Endodermal cell (in vitro differentiated cells): ENCODE results near the gene PDE6A. TPM values are rescaled to one million over a fixed set of nuclear protein-coding genes. Genes with fewer than 3 reads are reported as not detected.

Experiments
- DNase-seq: peaks from one replicate; pipeline ENCODE4 v3.0.0-alpha.2; 2017
- H3K27ac ChIP-seq: 2 replicates; pipeline ENCODE4 v1.5.1; 2013; ENCODE audit warnings: mild to moderate bottlenecking, low read depth, low read length, moderate library complexity
- H3K27me3 ChIP-seq: 2 replicates; pipeline ENCODE4 v1.6.1; 2013; ENCODE audit warnings: mild to moderate bottlenecking, low read length, moderate library complexity; ENCODE audit not compliant: insufficient read depth, control insufficient read depth, poor library complexity, severe bottlenecking
- H3K36me3 ChIP-seq: 2 replicates; pipeline ENCODE4 v1.7.0; 2013; ENCODE audit warnings: mild to moderate bottlenecking, low read length, moderate library complexity; ENCODE audit not compliant: control insufficient read depth, insufficient read depth
- H3K4me1 ChIP-seq: one replicate; pipeline ENCODE4 v1.7.0; 2013; ENCODE audit warnings: low read length; ENCODE audit not compliant: control insufficient read depth, insufficient read depth
- H3K4me3 ChIP-seq: 2 replicates; pipeline ENCODE4 v1.5.1; 2013; ENCODE audit warnings: mild to moderate bottlenecking, low read length, moderate library complexity
- H3K9ac ChIP-seq: 2 replicates; pipeline ENCODE4 v1.6.1; 2013; ENCODE audit warnings: mild to moderate bottlenecking, low read length, moderate library complexity; ENCODE audit not compliant: poor library complexity, severe bottlenecking; ENCODE audit errors: extremely low read depth
- H3K9me3 ChIP-seq: 2 replicates; pipeline ENCODE4 v1.6.1; 2013; ENCODE audit warnings: mild to moderate bottlenecking, low read length, moderate library complexity; ENCODE audit not compliant: control insufficient read depth
- H3K27ac Mint-ChIP-seq: 2 replicates; pipeline ENCODE4 v1.8.0; 2020; ENCODE audit warnings: mixed read lengths
- H3K27me3 Mint-ChIP-seq: 2 replicates; pipeline ENCODE4 v1.8.0; 2021; ENCODE audit warnings: mild to moderate bottlenecking, mixed read lengths; ENCODE audit not compliant: insufficient read depth
- H3K36me3 Mint-ChIP-seq: 2 replicates; pipeline ENCODE4 v1.8.0; 2020; ENCODE audit warnings: low read depth, mixed read lengths
- H3K4me1 Mint-ChIP-seq: 2 replicates; pipeline ENCODE4 v1.8.0; 2020; ENCODE audit warnings: mixed read lengths
- H3K4me3 Mint-ChIP-seq: 2 replicates; pipeline ENCODE4 v1.8.0; 2020; ENCODE audit warnings: mild to moderate bottlenecking, moderate library complexity, mixed read lengths
- H3K9me3 Mint-ChIP-seq: 2 replicates; pipeline ENCODE4 v1.8.0; 2020; ENCODE audit warnings: mild to moderate bottlenecking, mixed read lengths
- WGBS, 2 experiments: methylation state at CpG; one replicate each; pipeline versions ENCODE4 v1.1.5 to v1.1.7; 2013; ENCODE audit warnings: missing lambda C conversion rate in 2 of 2, mixed read lengths in 1 of 2; ENCODE audit not compliant: insufficient coverage in 1 of 2, insufficient read length in 1 of 2; 5-methylcytosine and 5-hydroxymethylcytosine counted together
- total RNA-seq, 2 donors: library from RNA; stranded (reverse); fragmentation: NEBNext Ultra II Directional in 1 of 2; extraction: Animal tissue kit (Norgen Biotek cat#: 25700) in 1 of 2; gene quantifications; 2 replicates in 1 of 2; 3 replicates in 1 of 2; pipeline ENCODE4 v1.2.1, GENCODE V29; 2021
- TF ChIP-seq, protein P1 (sequence below): fragments of 200-600 bp; sonication (generic); conservative IDR thresholded peaks from 2 replicates; pipeline ENCODE4 v1.5.0; 2021; ENCODE audit warnings: antibody characterized with exemption, mild to moderate bottlenecking

Gene PDE6A
- total RNA-seq, 2 donors from 2014 or later, result 0.07 TPM; not detected in 1

DNA sequence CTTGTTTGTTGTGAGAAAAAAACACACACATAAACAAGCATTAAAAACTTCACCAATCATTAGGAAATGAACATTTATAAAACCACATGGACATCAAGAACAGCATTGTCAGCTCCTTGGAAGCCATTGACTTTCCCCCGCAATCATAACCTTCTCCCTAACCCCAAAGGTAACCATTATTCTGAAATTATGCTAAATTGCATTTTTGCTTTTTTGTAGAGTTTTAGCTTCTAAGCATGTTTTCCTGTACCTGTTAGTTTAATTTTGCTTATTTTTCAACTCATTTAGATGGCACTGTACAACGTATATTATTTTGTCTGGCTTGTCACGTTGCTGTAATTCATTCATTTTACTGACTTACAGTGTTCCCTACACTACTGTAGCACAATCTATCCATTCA, 36.8 kb downstream of the PDE6A start:
- no peak overlapping the region for H3K4me3 ChIP-seq
- H3K36me3 ChIP-seq, result no peaks in the 10 kb centered on the region
- TF ChIP-seq, protein P1, sequence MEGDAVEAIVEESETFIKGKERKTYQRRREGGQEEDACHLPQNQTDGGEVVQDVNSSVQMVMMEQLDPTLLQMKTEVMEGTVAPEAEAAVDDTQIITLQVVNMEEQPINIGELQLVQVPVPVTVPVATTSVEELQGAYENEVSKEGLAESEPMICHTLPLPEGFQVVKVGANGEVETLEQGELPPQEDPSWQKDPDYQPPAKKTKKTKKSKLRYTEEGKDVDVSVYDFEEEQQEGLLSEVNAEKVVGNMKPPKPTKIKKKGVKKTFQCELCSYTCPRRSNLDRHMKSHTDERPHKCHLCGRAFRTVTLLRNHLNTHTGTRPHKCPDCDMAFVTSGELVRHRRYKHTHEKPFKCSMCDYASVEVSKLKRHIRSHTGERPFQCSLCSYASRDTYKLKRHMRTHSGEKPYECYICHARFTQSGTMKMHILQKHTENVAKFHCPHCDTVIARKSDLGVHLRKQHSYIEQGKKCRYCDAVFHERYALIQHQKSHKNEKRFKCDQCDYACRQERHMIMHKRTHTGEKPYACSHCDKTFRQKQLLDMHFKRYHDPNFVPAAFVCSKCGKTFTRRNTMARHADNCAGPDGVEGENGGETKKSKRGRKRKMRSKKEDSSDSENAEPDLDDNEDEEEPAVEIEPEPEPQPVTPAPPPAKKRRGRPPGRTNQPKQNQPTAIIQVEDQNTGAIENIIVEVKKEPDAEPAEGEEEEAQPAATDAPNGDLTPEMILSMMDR, result no peak
- no peaks in the 10 kb centered on the region for H3K27me3 ChIP-seq
- peaks cover 19% of the 10 kb centered on the region for H3K4me1 Mint-ChIP-seq
- 84 to 97% methylated on average over 3 of the region's 3 CpGs for WGBS, 2 experiments
- no peak overlapping the region for H3K9ac ChIP-seq
- H3K9me3 ChIP-seq, result no peaks in the 10 kb centered on the region
- no peak overlapping the region for H3K27ac Mint-ChIP-seq
- H3K9me3 Mint-ChIP-seq, result no peaks in the 10 kb centered on the region
- no peaks in the 10 kb centered on the region for H3K36me3 Mint-ChIP-seq
- H3K27ac ChIP-seq, result no peak overlapping the region
- DNase-seq, result no peak
- no peak overlapping the region for H3K4me3 Mint-ChIP-seq
- peaks cover 9% of the 10 kb centered on the region for H3K4me1 ChIP-seq
- H3K27me3 Mint-ChIP-seq, result no peaks in the 10 kb centered on the region

DNA sequence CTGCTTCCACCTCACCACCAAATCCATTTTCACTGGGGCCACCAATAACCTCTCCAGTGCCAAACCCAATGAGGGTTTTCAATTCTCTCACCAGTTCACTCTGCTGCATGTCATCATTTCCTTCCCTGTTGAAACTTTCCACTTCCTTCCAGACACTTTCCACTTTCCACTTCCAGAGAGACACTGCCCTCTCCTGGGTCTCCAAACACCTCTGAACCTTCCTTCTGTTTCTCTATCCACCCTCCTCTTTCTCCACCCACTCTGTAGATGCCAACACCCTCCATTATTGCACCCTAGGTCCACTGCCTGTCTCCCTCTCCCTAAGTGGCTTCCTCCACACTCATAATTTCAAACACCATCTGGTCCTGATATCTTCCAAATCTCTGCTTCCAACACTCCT, 39.6 kb downstream of the PDE6A start:
- Mint-ChIP-seq H3K36me3 (no peaks in the 10 kb centered on the region), H3K9me3 (no peaks in the 10 kb centered on the region), H3K4me1 (peaks cover 17% of the 10 kb centered on the region), H3K27ac (no peak overlapping the region), H3K4me3 (no peak overlapping the region), H3K27me3 (no peaks in the 10 kb centered on the region)
- Histone ChIP-seq H3K27ac (no peak overlapping the region), H3K36me3 (no peaks in the 10 kb centered on the region), H3K4me1 (peaks cover 5% of the 10 kb centered on the region), H3K4me3 (no peak overlapping the region), H3K27me3 (no peaks in the 10 kb centered on the region), H3K9me3 (no peaks in the 10 kb centered on the region), H3K9ac (no peak overlapping the region)
- TF ChIP-seq, protein P1, result no peak
- no peak for DNase-seq

DNA sequence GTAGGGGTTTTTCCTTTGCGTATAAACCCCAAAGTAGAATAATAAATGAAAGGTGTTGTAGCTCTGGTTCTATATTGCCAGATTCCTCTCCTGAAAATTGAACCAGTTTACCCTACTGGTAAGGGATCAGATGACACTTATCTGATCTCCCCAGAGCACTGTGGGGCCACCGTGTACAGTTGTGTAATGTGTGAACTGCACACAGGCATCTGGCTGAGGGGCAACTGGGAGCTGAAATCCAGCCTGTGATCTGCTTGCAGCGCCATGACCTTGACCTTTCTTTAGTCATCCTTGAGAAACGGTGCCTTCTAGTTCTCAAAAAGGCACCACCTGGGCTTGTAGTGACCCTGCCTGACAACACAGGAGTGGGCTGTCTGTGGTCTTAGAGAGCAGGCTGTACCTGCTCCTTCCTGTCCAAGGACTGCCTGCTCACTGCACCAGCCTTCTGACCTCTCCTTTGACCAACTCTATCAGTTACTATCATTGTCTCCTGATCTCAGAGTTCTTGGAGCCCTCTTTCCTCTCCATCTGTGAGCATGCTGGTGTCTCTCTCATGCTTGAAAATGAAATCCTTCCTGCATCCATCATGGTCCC, 40.2 kb downstream of the PDE6A start:
- Mint-ChIP-seq H3K36me3 (no peaks in the 10 kb centered on the region), H3K9me3 (no peaks in the 10 kb centered on the region), H3K4me3 (no peak overlapping the region), H3K4me1 (peaks cover 13% of the 10 kb centered on the region), H3K27me3 (no peaks in the 10 kb centered on the region), H3K27ac (no peak overlapping the region)
- TF ChIP-seq, protein P1, result no peak
- no peak overlapping the region for H3K27ac ChIP-seq
- H3K36me3 ChIP-seq, result no peaks in the 10 kb centered on the region
- no peak overlapping the region for H3K9ac ChIP-seq
- H3K4me1 ChIP-seq, result peaks cover 4% of the 10 kb centered on the region
- no peaks in the 10 kb centered on the region for H3K27me3 ChIP-seq
- no peak for DNase-seq
- 88 to 97% methylated on average over 3 to 4 of the region's 4 CpGs for WGBS, 2 experiments
- H3K9me3 ChIP-seq, result no peaks in the 10 kb centered on the region
- no peak overlapping the region for H3K4me3 ChIP-seq
